BLaER1 (cell line): Measurements from ENCODE around the gene CCDC47.
"Not testable (repeated sequence)": the region's sequence is repeated elsewhere in the genome, so short reads cannot be mapped to it uniquely, and the experiment has no call there.

Source experiments
- H3K27ac ChIP-seq: shearing (Covaris generic); formaldehyde crosslinking; 2 replicates; pipeline ENCODE4 v1.8.1; 2022
- H3K27me3 ChIP-seq: shearing (Covaris generic); formaldehyde crosslinking; 2 replicates; pipeline ENCODE4 v1.8.1; 2022
- H3K36me3 ChIP-seq: shearing (Covaris generic); formaldehyde crosslinking; 2 replicates; pipeline ENCODE4 v1.8.1; 2022
- H3K4me1 ChIP-seq: shearing (Covaris generic); formaldehyde crosslinking; 2 replicates; pipeline ENCODE4 v1.8.1; 2022
- H3K4me2 ChIP-seq: shearing (Covaris generic); formaldehyde crosslinking; 2 replicates; pipeline ENCODE4 v1.8.1; 2022
- H3K4me3 ChIP-seq: shearing (Covaris generic); formaldehyde crosslinking; 2 replicates; pipeline ENCODE4 v1.8.1; 2022
- H3K9ac ChIP-seq: shearing (Covaris generic); formaldehyde crosslinking; 2 replicates; pipeline ENCODE4 v1.8.1; 2022
- H3K9me3 ChIP-seq: shearing (Covaris generic); formaldehyde crosslinking; 2 replicates; pipeline ENCODE4 v1.8.1; 2022
- H4K20me1 ChIP-seq: shearing (Covaris generic); formaldehyde crosslinking; 2 replicates; pipeline ENCODE4 v1.8.1; 2022
- Cebpa-rat ChIP-seq: shearing (Covaris generic); IDR thresholded peaks from 2 replicates; pipeline ENCODE4 v1.8.1; 2022

CCDC47 gene

DNA sequence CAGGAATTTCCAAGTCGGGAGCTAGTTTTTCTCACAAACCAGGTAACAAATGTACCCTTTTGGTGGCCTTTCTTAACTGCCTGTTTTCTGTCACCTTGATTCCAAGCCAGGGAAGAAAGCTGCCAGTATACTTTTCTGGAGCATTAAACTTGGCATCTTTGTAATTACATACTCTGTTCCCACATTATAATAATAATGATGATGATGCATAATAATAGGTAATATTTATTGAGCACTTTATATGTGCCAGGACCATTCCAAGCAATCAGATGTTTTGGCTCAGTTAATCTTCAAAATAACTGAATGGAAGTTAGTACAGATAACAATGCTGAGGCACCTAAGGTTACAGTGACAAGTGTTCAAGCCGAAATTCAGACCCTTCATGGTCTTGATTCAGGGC lies 42.7 kb upstream of the CCDC47 start:
- H3K27ac ChIP-seq = no peak overlapping the region
- H3K4me2 ChIP-seq = no peak overlapping the region
- no peaks in the 10 kb centered on the region for H3K9me3 ChIP-seq
- peaks cover 46% of the 10 kb centered on the region for H4K20me1 ChIP-seq
- no peaks in the 10 kb centered on the region for H3K27me3 ChIP-seq
- H3K4me3 ChIP-seq = no peak overlapping the region
- TF ChIP-seq Cebpa-rat = no peak
- H3K9ac ChIP-seq = no peak overlapping the region
- peaks cover 100% of the 10 kb centered on the region for H3K36me3 ChIP-seq
- H3K4me1 ChIP-seq = peaks cover 30% of the 10 kb centered on the region

- no peaks in the 10 kb centered on the region for H3K27me3 ChIP-seq
- no peaks in the 10 kb centered on the region for H3K9me3 ChIP-seq
- peaks cover 99% of the 10 kb centered on the region for H3K36me3 ChIP-seq
- no peak overlapping the region for H3K27ac ChIP-seq
- H3K4me3 ChIP-seq = no peak overlapping the region
- H3K4me2 ChIP-seq = no peak overlapping the region
- H3K4me1 ChIP-seq = no peaks in the 10 kb centered on the region
- H3K9ac ChIP-seq = no peak overlapping the region; the same call in 1 of the 2 replicates
- H4K20me1 ChIP-seq = 0 out of 2 replicates have a peak, but pooled peaks cover 40% of the 10 kb centered on the region
- no peak for TF ChIP-seq Cebpa-rat
Observed at GRCh38 chr17:63809970-63810369, 36.6 kb upstream of the CCDC47 start.

DNA sequence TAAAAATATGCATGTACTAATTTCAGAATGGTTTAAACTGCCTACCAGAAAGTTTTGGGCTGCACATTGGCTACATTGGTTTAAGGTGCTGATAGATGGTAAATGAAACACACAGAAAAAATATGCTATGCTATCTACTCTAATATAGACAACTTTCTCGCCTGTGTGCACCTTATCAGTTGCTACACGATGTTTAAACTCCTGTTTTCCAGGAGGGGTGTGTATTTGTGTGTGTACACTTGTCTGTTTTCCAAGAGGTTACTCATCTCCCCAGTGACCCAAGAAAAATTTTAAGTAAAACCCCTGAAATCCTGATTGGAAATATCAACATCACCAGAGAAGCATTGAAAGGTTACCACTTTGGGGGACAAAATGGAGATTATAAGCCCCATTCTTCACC lies 32.2 kb upstream of the CCDC47 start:
- Histone ChIP-seq H4K20me1 (peaks cover 51% of the 10 kb centered on the region; the same call in 1 of the 2 replicates), H3K4me3 (no peak overlapping the region), H3K36me3 (peaks cover 99% of the 10 kb centered on the region), H3K27ac (no peak overlapping the region), H3K4me2 (no peak overlapping the region), H3K4me1 (no peaks in the 10 kb centered on the region), H3K9ac (no peak overlapping the region), H3K27me3 (no peaks in the 10 kb centered on the region), H3K9me3 (no peaks in the 10 kb centered on the region)
- TF ChIP-seq Cebpa-rat = no peak

- TF ChIP-seq Cebpa-rat = no peak
- Histone ChIP-seq H3K4me3 (no peak overlapping the region), H3K27ac (no peak overlapping the region), H3K4me1 (no peaks in the 10 kb centered on the region), H4K20me1 (peaks cover 55% of the 10 kb centered on the region), H3K9me3 (no peaks in the 10 kb centered on the region), H3K9ac (no peak overlapping the region), H3K27me3 (no peaks in the 10 kb centered on the region), H3K4me2 (no peak overlapping the region), H3K36me3 (peaks cover 99% of the 10 kb centered on the region)
Observed at GRCh38 chr17:63804328-63804727, 30.9 kb upstream of the CCDC47 start.

DNA sequence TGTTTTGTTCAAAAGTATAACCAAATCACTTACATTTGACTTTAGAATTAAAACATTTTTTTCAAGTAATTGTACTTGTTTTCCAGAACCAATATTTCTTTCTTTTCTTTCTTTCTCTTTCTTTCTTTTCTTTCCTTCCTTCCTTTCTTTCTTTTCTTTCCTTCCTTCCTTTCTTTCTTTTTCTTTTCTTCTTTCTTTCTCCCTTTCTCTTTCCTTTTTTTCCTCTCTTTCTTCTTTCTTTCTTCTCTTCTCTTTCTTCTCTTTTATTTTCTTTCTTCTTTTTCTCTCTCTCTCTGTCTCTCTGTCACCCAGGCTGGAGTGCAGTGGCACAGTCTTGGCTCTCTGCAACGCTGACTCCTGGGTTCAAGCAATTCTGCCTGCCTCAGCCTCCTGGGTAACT lies 27.4 kb upstream of the CCDC47 start:
- H3K27me3 ChIP-seq = no peaks in the 10 kb centered on the region
- H3K4me1 ChIP-seq = no peaks in the 10 kb centered on the region
- H3K9me3 ChIP-seq = no peaks in the 10 kb centered on the region
- H4K20me1 ChIP-seq = peaks cover 66% of the 10 kb centered on the region
- H3K4me3 ChIP-seq = no peak overlapping the region
- no peak overlapping the region for H3K4me2 ChIP-seq
- no peak for TF ChIP-seq Cebpa-rat
- H3K9ac ChIP-seq = no peak overlapping the region
- no peak overlapping the region for H3K27ac ChIP-seq
- H3K36me3 ChIP-seq = peaks cover 100% of the 10 kb centered on the region

- H3K27me3 ChIP-seq = no peaks in the 10 kb centered on the region
- peaks cover 99% of the 10 kb centered on the region for H3K36me3 ChIP-seq
Observed at GRCh38 chr17:63798572-63799106, 25.2 kb upstream of the CCDC47 start.

GRCh38 chr17:63796375-63796774 lies 23.0 kb upstream of the CCDC47 start:
- not testable (repeated sequence) for H3K9ac ChIP-seq, H3K27me3 ChIP-seq, H3K9me3 ChIP-seq, H3K4me1 ChIP-seq, H3K4me2 ChIP-seq, H3K4me3 ChIP-seq, H3K27ac ChIP-seq
- H4K20me1 ChIP-seq = peaks cover 88% of the 10 kb centered on the region
- H3K36me3 ChIP-seq = peaks cover 99% of the 10 kb centered on the region

More at GRCh38 chr17:63798572-63799106, 25.2 kb upstream of the CCDC47 start:
- Histone ChIP-seq H3K4me3 (no peak overlapping the region), H3K9ac (no peak overlapping the region), H3K9me3 (no peaks in the 10 kb centered on the region), H3K4me1 (no peaks in the 10 kb centered on the region), H3K4me2 (no peak overlapping the region), H3K27ac (no peak overlapping the region), H4K20me1 (peaks cover 67% of the 10 kb centered on the region)
- no peak for TF ChIP-seq Cebpa-rat

DNA sequence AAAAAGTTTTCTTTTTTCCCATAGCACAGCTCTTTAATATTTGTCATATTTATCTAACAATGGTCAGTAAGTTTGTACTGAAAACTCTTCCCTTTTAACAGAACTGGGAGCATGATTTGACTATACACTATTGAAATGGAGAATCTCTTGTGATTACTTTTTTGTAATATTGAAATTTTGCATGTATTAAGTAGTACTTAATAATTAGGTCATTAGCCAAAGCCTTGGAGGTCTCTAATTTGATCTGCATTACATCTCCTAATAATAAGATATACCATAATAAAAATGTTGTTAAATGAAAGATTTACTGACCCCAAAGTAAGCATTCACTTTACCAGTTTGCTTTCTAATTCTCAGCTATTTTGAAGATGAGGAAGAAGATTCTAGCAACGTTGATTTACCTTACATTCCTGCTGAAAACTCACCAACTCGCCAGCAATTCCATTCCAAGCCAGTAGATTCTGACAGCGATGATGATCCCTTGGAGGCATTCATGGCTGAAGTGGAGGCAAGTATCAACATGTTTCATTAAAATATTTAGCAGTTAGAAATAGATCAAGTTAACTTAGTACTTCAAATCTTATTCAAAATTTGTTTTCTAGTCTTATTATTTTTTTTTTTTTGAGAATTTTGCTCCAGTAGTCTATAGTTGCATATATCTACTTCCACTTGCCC lies 18.8 kb upstream of the CCDC47 start:
- Histone ChIP-seq H3K27ac (no peak overlapping the region), H3K36me3 (peaks cover 98% of the 10 kb centered on the region), H3K4me3 (no peak overlapping the region), H4K20me1 (peaks cover 98% of the 10 kb centered on the region), H3K4me1 (no peaks in the 10 kb centered on the region), H3K4me2 (no peak overlapping the region), H3K27me3 (no peaks in the 10 kb centered on the region), H3K9me3 (no peaks in the 10 kb centered on the region), H3K9ac (no peak overlapping the region)
- TF ChIP-seq Cebpa-rat = no peak

DNA sequence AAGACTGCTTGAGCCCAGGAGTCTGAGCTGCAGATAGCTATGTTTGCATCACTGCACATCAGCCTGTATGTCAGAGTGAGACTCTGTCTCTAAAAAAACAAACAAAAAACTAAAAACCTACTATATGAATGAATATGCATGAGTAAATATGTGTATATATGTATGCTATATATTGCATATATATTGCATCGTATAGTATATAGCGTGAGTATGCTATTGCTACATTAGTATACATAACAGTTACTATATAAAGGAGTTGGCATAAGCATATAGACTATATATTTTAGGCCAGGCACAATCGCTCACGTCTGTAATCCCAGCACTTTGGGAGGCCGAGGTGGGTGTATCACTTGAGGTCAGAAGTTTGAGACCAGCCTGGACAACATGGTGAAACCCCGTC lies 16.7 kb upstream of the CCDC47 start:
- Histone ChIP-seq H3K9ac (peak overlapping the region; percentile 41; the same call in 1 of the 2 replicates), H3K4me3 (no peak overlapping the region), H3K4me2 (no peak overlapping the region), H3K4me1 (no peaks in the 10 kb centered on the region), H3K36me3 (peaks cover 97% of the 10 kb centered on the region), H3K27me3 (no peaks in the 10 kb centered on the region), H3K9me3 (no peaks in the 10 kb centered on the region), H4K20me1 (peaks cover 98% of the 10 kb centered on the region), H3K27ac (no peak overlapping the region)
- no peak for TF ChIP-seq Cebpa-rat

GRCh38 chr17:63786971-63787711 lies 13.7 kb upstream of the CCDC47 start:
- no peak overlapping the region for H3K9ac ChIP-seq
- H3K27me3 ChIP-seq = no peaks in the 10 kb centered on the region
- H3K9me3 ChIP-seq = no peaks in the 10 kb centered on the region
- peaks cover 100% of the 10 kb centered on the region for H4K20me1 ChIP-seq
- H3K27ac ChIP-seq = no peak overlapping the region
- no peak overlapping the region for H3K4me2 ChIP-seq
- H3K4me3 ChIP-seq = no peak overlapping the region
- no peaks in the 10 kb centered on the region for H3K4me1 ChIP-seq
- peaks cover 90% of the 10 kb centered on the region for H3K36me3 ChIP-seq
- TF ChIP-seq Cebpa-rat = no peak
